BE2C (cell line): ENCODE results near the gene TRIO.

Experiments used
- DNase-seq: peaks from one replicate; pipeline ENCODE4 v3.0.0-alpha.2; 2020
- H3K27me3 ChIP-seq: fragments of 250-450 bp; sonication (Bioruptor Pico); 2 replicates; pipeline ENCODE4 v1.5.1; 2020; ENCODE audit warnings: mild to moderate bottlenecking
- H3K36me3 ChIP-seq: fragments of 250-450 bp; sonication (Bioruptor Pico); 2 replicates; pipeline ENCODE4 v1.5.1; 2020; ENCODE audit warnings: mild to moderate bottlenecking
- H3K4me1 ChIP-seq: fragments of 250-450 bp; sonication (Bioruptor Pico); 2 replicates; pipeline ENCODE4 v1.5.1; 2020
- H3K4me3 ChIP-seq: 2 replicates; pipeline ENCODE4 v1.5.1; 2011; ENCODE audit warnings: low read depth, low read length
- H3K9me3 ChIP-seq: fragments of 250-450 bp; sonication (Bioruptor Pico); 2 replicates; pipeline ENCODE4 v1.5.1; 2020
- TF ChIP-seq, protein P1 (sequence below): IDR thresholded peaks from 2 replicates; pipeline ENCODE4 v1.5.1; 2012; ENCODE audit warnings: mild to moderate bottlenecking, low read depth, low read length

The TRIO gene

DNA sequence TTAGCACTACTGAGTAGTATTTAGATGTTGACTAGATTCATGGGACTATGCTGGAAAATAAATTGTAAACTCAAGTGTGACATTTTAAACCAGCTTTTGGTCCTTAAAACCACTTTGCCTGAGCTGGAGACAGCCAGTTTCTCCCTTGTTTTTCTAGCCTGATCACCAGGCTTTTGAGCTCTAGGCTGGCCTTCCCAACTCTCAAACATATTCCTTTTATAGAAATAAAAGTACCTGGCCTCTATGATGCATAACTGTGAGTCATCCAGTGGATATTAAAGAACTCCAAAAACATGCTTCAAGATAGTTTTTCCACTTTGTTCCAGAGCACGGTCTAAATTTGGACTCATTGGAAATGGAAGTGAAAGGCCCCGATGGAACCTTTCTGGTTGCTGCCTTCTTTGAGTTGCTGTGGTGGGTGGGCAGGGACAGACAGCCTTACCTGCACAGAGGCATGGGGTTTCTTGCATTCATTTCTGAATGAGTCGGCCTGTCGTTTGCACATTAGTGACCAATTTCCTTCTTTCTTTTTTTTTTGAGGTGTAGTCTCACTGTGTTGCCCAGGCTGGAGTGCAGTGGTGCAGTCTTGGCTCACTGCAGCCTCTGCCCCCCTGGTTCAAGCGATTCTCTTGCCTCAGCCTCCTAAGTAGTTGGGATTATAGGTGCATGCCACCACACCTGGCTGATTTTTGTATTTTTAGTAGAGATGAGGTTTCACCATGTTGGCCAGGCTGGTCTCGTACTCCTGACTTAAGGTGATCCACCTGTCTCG, 43.1 kb downstream of the TRIO start:
- H3K4me1 ChIP-seq = peaks cover 34% of the 10 kb centered on the region
- no peak for DNase-seq
- TF ChIP-seq, protein P1, sequence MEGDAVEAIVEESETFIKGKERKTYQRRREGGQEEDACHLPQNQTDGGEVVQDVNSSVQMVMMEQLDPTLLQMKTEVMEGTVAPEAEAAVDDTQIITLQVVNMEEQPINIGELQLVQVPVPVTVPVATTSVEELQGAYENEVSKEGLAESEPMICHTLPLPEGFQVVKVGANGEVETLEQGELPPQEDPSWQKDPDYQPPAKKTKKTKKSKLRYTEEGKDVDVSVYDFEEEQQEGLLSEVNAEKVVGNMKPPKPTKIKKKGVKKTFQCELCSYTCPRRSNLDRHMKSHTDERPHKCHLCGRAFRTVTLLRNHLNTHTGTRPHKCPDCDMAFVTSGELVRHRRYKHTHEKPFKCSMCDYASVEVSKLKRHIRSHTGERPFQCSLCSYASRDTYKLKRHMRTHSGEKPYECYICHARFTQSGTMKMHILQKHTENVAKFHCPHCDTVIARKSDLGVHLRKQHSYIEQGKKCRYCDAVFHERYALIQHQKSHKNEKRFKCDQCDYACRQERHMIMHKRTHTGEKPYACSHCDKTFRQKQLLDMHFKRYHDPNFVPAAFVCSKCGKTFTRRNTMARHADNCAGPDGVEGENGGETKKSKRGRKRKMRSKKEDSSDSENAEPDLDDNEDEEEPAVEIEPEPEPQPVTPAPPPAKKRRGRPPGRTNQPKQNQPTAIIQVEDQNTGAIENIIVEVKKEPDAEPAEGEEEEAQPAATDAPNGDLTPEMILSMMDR = no peak
- no peak overlapping the region for H3K4me3 ChIP-seq
- H3K36me3 ChIP-seq = no peaks in the 10 kb centered on the region
- no peaks in the 10 kb centered on the region for H3K9me3 ChIP-seq
- no peaks in the 10 kb centered on the region for H3K27me3 ChIP-seq

DNA sequence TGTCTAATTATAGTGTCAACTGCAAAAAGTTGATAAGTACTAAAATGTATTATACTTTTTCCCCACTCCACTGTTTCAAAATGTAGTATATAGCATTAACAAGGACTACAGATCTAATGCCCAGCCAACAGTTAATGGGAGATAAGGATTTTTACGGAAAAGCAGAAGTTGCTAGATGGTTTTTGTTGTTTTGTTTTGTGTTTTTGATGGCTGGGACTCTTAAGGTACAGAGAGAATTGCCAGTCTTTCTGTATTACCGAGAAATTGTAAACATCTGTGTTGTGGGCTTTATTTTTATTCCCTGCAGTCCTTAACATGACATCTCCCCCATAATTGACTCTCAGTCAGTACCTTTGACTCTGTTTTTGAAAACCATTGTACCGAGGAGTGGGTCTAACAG, 44.0 kb downstream of the TRIO start:
- no peak for DNase-seq
- Histone ChIP-seq H3K4me3 (no peak overlapping the region), H3K36me3 (no peaks in the 10 kb centered on the region), H3K4me1 (peaks cover 30% of the 10 kb centered on the region), H3K9me3 (no peaks in the 10 kb centered on the region), H3K27me3 (no peaks in the 10 kb centered on the region)
- TF ChIP-seq, protein P1 = no peak

- TF ChIP-seq, protein P1 = no peak
- no peaks in the 10 kb centered on the region for H3K27me3 ChIP-seq
- no peaks in the 10 kb centered on the region for H3K9me3 ChIP-seq
- no peak overlapping the region for H3K4me3 ChIP-seq
- DNase-seq = no peak
- no peaks in the 10 kb centered on the region for H3K36me3 ChIP-seq
- peaks cover 34% of the 10 kb centered on the region for H3K4me1 ChIP-seq
These were observed 44.5 kb downstream of the TRIO start for GRCh38 chr5:14187660-14188059.

DNA sequence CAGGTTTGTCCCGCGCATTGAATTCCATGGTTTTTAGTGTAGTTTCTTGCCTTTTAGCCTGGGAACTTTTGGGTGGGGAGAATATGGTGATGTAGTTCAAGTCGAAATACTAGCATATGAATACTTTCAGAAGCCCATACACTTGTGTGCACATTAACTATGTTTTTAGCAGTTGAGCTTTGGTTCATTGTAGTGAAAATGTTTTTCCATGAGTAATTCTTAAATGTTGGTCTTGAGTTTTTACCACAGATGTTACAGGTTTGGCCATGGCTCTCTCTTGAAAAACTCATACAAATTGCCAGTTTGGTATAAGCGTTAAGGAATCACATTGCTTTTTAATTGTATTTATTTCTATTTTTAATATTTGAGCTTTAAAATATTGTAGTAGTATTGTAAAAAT, 45.6 kb downstream of the TRIO start:
- TF ChIP-seq, protein P1 = no peak
- H3K27me3 ChIP-seq = no peaks in the 10 kb centered on the region
- H3K36me3 ChIP-seq = no peaks in the 10 kb centered on the region
- H3K9me3 ChIP-seq = no peaks in the 10 kb centered on the region
- DNase-seq = no peak
- peaks cover 42% of the 10 kb centered on the region for H3K4me1 ChIP-seq
- H3K4me3 ChIP-seq = no peak overlapping the region

GRCh38 chr5:14189680-14190079, 46.5 kb downstream of the TRIO start:
- Histone ChIP-seq H3K36me3 (no peaks in the 10 kb centered on the region), H3K4me1 (peaks cover 50% of the 10 kb centered on the region), H3K4me3 (no peak overlapping the region), H3K9me3 (no peaks in the 10 kb centered on the region), H3K27me3 (no peaks in the 10 kb centered on the region)
- TF ChIP-seq, protein P1 = no peak
- no peak for DNase-seq
